PC-9 (cell line): ENCODE measurements around the gene SDCCAG8. TPM values are rescaled to one million over a fixed set of nuclear protein-coding genes. Genes with fewer than 3 reads are reported as not detected.
A peak's percentile ranks its signal among the peaks of the same experiment; 100 is the strongest.

Experiments used
- BruUV-seq: library from RNA; stranded (reverse); fragments of 400-500 nt; replicated peaks from 2 replicates; lab custom pipeline; 2021; lab: Mats Ljungman, UMichigan
- CTCF ChIA-PET: fragments of 300-600 bp; sonication (Branson Sonifier 250); formaldehyde crosslinking; loops from one replicate; lab custom pipeline; 2022; ENCODE audit warnings: antibody characterized with exemption; lab: Charles Lee
- POLR2A ChIA-PET: fragments of 300-600 bp; sonication (Branson Sonifier 250); formaldehyde crosslinking; loops from one replicate; lab custom pipeline; 2022; ENCODE audit warnings: antibody characterized with exemption; ENCODE audit not compliant: unreplicated experiment; lab: Charles Lee
- DNase-seq, 2 experiments: peaks; one replicate each; pipeline versions ENCODE4 v3.0.0 to v3.0.0-alpha.2; 2015 to 2022; ENCODE audit warnings: mixed read lengths in 1 of 2
- H2AFZ ChIP-seq: fragments of 200-600 bp; sonication (generic); 2 replicates; pipeline ENCODE4 v1.8.1; 2017; ENCODE audit warnings: antibody characterized with exemption
- H3F3A ChIP-seq: fragments of 200-600 bp; sonication (generic); 2 replicates; pipeline ENCODE4 v1.8.1; 2017; ENCODE audit warnings: antibody characterized with exemption, mild to moderate bottlenecking, low read depth; ENCODE audit not compliant: insufficient read depth
- H3K27ac ChIP-seq: fragments of 200-600 bp; sonication (generic); 2 replicates; pipeline ENCODE4 v1.6.1; 2016; ENCODE audit warnings: mixed run types
- H3K27me3 ChIP-seq: fragments of 200-600 bp; sonication (generic); 2 replicates; pipeline ENCODE4 v1.6.1; 2016; ENCODE audit warnings: low read depth, mixed run types; ENCODE audit not compliant: insufficient read depth
- H3K36me3 ChIP-seq: fragments of 200-600 bp; sonication (generic); 2 replicates; pipeline ENCODE4 v1.6.1; 2016; ENCODE audit warnings: low read depth, mixed run types
- H3K4me1 ChIP-seq: fragments of 200-600 bp; sonication (generic); replicated peaks from 2 replicates; pipeline ENCODE4 v1.6.1; 2016; ENCODE audit warnings: mixed run types; ENCODE audit not compliant: insufficient read depth
- H3K4me2 ChIP-seq: fragments of 200-600 bp; sonication (generic); 2 replicates; pipeline ENCODE4 v1.6.1; 2017; ENCODE audit warnings: mixed run types
- H3K4me3 ChIP-seq: fragments of 200-600 bp; sonication (generic); 2 replicates; pipeline ENCODE4 v1.6.1; 2016; ENCODE audit warnings: mixed run types
- H3K79me2 ChIP-seq: fragments of 200-600 bp; sonication (generic); 2 replicates; pipeline ENCODE4 v1.6.1; 2017; ENCODE audit warnings: low read depth, mixed run types
- H3K9me2 ChIP-seq: fragments of 200-600 bp; sonication (generic); 2 replicates; pipeline ENCODE4 v1.8.1; 2017; ENCODE audit warnings: mild to moderate bottlenecking; ENCODE audit not compliant: insufficient read depth
- H3K9me3 ChIP-seq: fragments of 200-600 bp; sonication (generic); 2 replicates; pipeline ENCODE4 v1.8.1; 2016; ENCODE audit warnings: low read depth; ENCODE audit not compliant: insufficient read depth
- H4K20me1 ChIP-seq: fragments of 200-600 bp; sonication (generic); 2 replicates; pipeline ENCODE4 v1.8.1; 2017; ENCODE audit not compliant: insufficient read depth
- CTCF ChIP-seq: fragments of 200-600 bp; sonication (generic); conservative IDR thresholded peaks from 2 replicates; pipeline ENCODE4 v1.6.1; 2017; ENCODE audit warnings: mixed run types, antibody characterized with exemption, mild to moderate bottlenecking, moderate library complexity
- EZH2 ChIP-seq: fragments of 200-600 bp; sonication (generic); IDR thresholded peaks from 2 replicates; pipeline ENCODE4 v1.8.0; 2017; ENCODE audit warnings: antibody characterized with exemption, low read depth
- intact Hi-C: fragments of 100-400 bp; cut with micrococcal nuclease; formaldehyde crosslinking; loops from one replicate; pipeline ENCODE4 v1.10.0; 2022; ENCODE audit not compliant: unreplicated experiment
- total RNA-seq: library from RNA; stranded (reverse); gene quantifications from 2 replicates; pipeline ENCODE4 v1.2.3, GENCODE V29; 2021

Gene SDCCAG8
- total RNA-seq, 1 experiment from 2014 or later: 22.7 TPM

GRCh38 chr1:243227622-243228021, 28.2 kb upstream of the SDCCAG8 start:
- Histone ChIP-seq H3K4me1 (no peaks in the 10 kb centered on the region), H3K27me3 (no peaks in the 10 kb centered on the region), H3K9me2 (no peaks in the 10 kb centered on the region), H3K27ac (no peak overlapping the region), H3F3A (no peaks in the 10 kb centered on the region), H4K20me1 (no peaks in the 10 kb centered on the region), H3K79me2 (no peaks in the 10 kb centered on the region), H3K36me3 (0 out of 2 replicates have a peak, but pooled peaks cover under 1% of the 10 kb centered on the region), H3K9me3 (peaks cover 16% of the 10 kb centered on the region; the same call in 1 of the 2 replicates), H3K4me3 (no peak overlapping the region), H3K4me2 (no peak overlapping the region), H2AFZ (no peak overlapping the region)
- ChIA-PET CTCF (no interaction called here), POLR2A (interaction anchor here (0.6 kb wide), 1 partner anchor 538 kb away, joined by 4 read pairs; no protein-coding TSS in a partner anchor)
- BruUV-seq: no TSS peak
- intact Hi-C loops: no loop called here
- no peak for TF ChIP-seq EZH2
- TF ChIP-seq CTCF: no peak
- DNase-seq: no peak

GRCh38 chr1:243229526-243229925, 26.3 kb upstream of the SDCCAG8 start:
- Histone ChIP-seq H2AFZ (no peak overlapping the region), H3K4me2 (no peak overlapping the region), H3K36me3 (no peaks in the 10 kb centered on the region), H4K20me1 (no peaks in the 10 kb centered on the region), H3K27ac (no peak overlapping the region), H3K79me2 (0 out of 2 replicates have a peak, but pooled peaks cover 5% of the 10 kb centered on the region), H3K9me3 (peaks cover 19% of the 10 kb centered on the region; the same call in 1 of the 2 replicates), H3K4me1 (no peaks in the 10 kb centered on the region), H3K27me3 (no peaks in the 10 kb centered on the region), H3K9me2 (no peaks in the 10 kb centered on the region), H3F3A (no peaks in the 10 kb centered on the region), H3K4me3 (no peak overlapping the region)
- ChIA-PET POLR2A (no interaction called here), CTCF (no interaction called here)
- BruUV-seq: no TSS peak
- TF ChIP-seq CTCF (no peak), EZH2 (no peak)
- intact Hi-C loops: no loop called here
- no peak for DNase-seq

- H3K4me3 ChIP-seq: no peak overlapping the region
- H3K4me1 ChIP-seq: no peaks in the 10 kb centered on the region
- H3F3A ChIP-seq: no peaks in the 10 kb centered on the region
- no peaks in the 10 kb centered on the region for H3K36me3 ChIP-seq
- no peaks in the 10 kb centered on the region; the same call in 1 of the 2 replicates for H4K20me1 ChIP-seq
- no TSS peak for BruUV-seq
- H3K9me3 ChIP-seq: peaks cover 19% of the 10 kb centered on the region
- DNase-seq: peak in 1 of 2 experiments; percentile 43
- no peak overlapping the region for H3K4me2 ChIP-seq
- 0 out of 2 replicates have a peak, but pooled peaks cover 5% of the 10 kb centered on the region for H3K79me2 ChIP-seq
- ChIA-PET CTCF (no interaction called here), POLR2A (no interaction called here)
- H2AFZ ChIP-seq: no peak overlapping the region
- intact Hi-C loops: no loop called here
- TF ChIP-seq CTCF (no peak), EZH2 (no peak)
- H3K27me3 ChIP-seq: no peaks in the 10 kb centered on the region
- H3K27ac ChIP-seq: no peak overlapping the region
- no peaks in the 10 kb centered on the region for H3K9me2 ChIP-seq
These were observed 24.9 kb upstream of the SDCCAG8 start for GRCh38 chr1:243230914-243231313.
